ENCODE measurements around the gene PCLAF. TPM values are rescaled to one million over a fixed set of nuclear protein-coding genes. Genes with fewer than 3 reads are reported as not detected.
A peak's percentile ranks its signal among the peaks of the same experiment; 100 is the strongest.

PCLAF gene
- total RNA-seq (10 to 100 TPM in 1 of 9 donors, 1 to 10 TPM in 5, under 1 TPM in 2, not detected in 1; 0.32 to 11.9 (median 1.2) TPM), polyA plus RNA-seq (1 to 10 TPM; 1.6 to 4.3 (median 1.8) TPM)
- long read RNA-seq, donor 1, transcript PCLAF-202 (3 exons, 911 nt): minor isoform, 13 of 43 reads
- long read RNA-seq, donor 1, transcript PCLAF-201 (4 exons, 2,194 nt): major isoform, 26 of 43 reads
- long read RNA-seq, donor 1, partial matches to known transcripts: 0 of 43 reads
- long read RNA-seq, donor 1, other reads (novel, unspliced or antisense): 0 of 43 reads
- long read RNA-seq, donor 2, transcript PCLAF-201 (4 exons, 2,194 nt): major isoform, 7 of 11 reads
- long read RNA-seq, donor 2, partial matches to known transcripts: 0 of 11 reads
- long read RNA-seq, donor 2, other reads (novel, unspliced or antisense): 0 of 11 reads
- long read RNA-seq, donor 3, transcript PCLAF-201 (4 exons, 2,194 nt): major isoform, 9 of 10 reads
- long read RNA-seq, donor 3, partial matches to known transcripts: 0 of 10 reads
- long read RNA-seq, donor 3, other reads (novel, unspliced or antisense): 0 of 10 reads
- long read RNA-seq, donor 4, partial matches to known transcripts: 0 of 5 reads
- long read RNA-seq, donor 4, other reads (novel, unspliced or antisense): 1 of 5 reads
- long read RNA-seq, donor 5, partial matches to known transcripts: 0 of 1 reads
- long read RNA-seq, donor 5, other reads (novel, unspliced or antisense): 0 of 1 reads
- long read RNA-seq, donor 6, partial matches to known transcripts: 0 of 1 reads
- long read RNA-seq, donor 6, other reads (novel, unspliced or antisense): 1 of 1 reads
- long read RNA-seq, donor 7, transcript PCLAF-201 (4 exons, 2,194 nt): major isoform, 19 of 24 reads
- long read RNA-seq, donor 7, partial matches to known transcripts: 0 of 24 reads
- long read RNA-seq, donor 7, other reads (novel, unspliced or antisense): 0 of 24 reads
- long read RNA-seq, donor 8, transcript PCLAF-201 (4 exons, 2,194 nt): major isoform, 37 of 45 reads
- long read RNA-seq, donor 8, transcript PCLAF-202 (3 exons, 911 nt): minor isoform, 5 of 45 reads
- long read RNA-seq, donor 8, partial matches to known transcripts: 0 of 45 reads
- long read RNA-seq, donor 8, other reads (novel, unspliced or antisense): 0 of 45 reads
- long read RNA-seq, donor 9, transcript PCLAF-201 (4 exons, 2,194 nt): major isoform, 28 of 37 reads
- long read RNA-seq, donor 9, transcript PCLAF-202 (3 exons, 911 nt): minor isoform, 7 of 37 reads
- long read RNA-seq, donor 9, partial matches to known transcripts: 0 of 37 reads
- long read RNA-seq, donor 9, other reads (novel, unspliced or antisense): 0 of 37 reads
- long read RNA-seq, donor 10, transcript PCLAF-201 (4 exons, 2,194 nt): major isoform, 7 of 10 reads
- long read RNA-seq, donor 10, partial matches to known transcripts: 0 of 10 reads
- long read RNA-seq, donor 10, other reads (novel, unspliced or antisense): 0 of 10 reads

GRCh38 chr15:64381000-64381751 lies at the start of gene PCLAF:
Gene PCLAF (minus strand): TSS chr15:64381441. CDS start chr15:64381371, 70 bp downstream.
- TF ChIP-seq POLR2A (IDR thresholded peaks at IDR 0.05) (no peak), CTCF (IDR thresholded peaks at IDR 0.05) (no peak)
- peak within 1 kb of the TSS; percentile 14 to 54 (median 24) for H3K4me3 ChIP-seq
- no peak within 1 kb of the TSS for H3K27ac ChIP-seq
- 1 to 11% (median 1%) methylated on average over 26 to 38 of the region's 38 CpGs for WGBS, 4 donors
- H3K4me1 ChIP-seq (replicated peaks in 1 of 2): peaks cover 0 to 10% of the 10 kb centered on the region in 2 donors
- intact Hi-C loops (cut with DNase I): no loop called here
- H3K27me3 ChIP-seq: no peaks in the 10 kb centered on the region
- H3K9me3 ChIP-seq (replicated peaks in 1 of 3): no peaks in the 10 kb centered on the region
- peak; percentile 89 to 97 (median 95) for DNase-seq
- H3K36me3 ChIP-seq (replicated peaks in 1 of 2): no peaks in the 10 kb centered on the region

GRCh38 chr15:64430000-64430735 lies 48.9 kb upstream of the PCLAF start:
- Histone ChIP-seq H3K36me3 (replicated peaks in 1 of 2) (peaks cover 0 to 17% of the 10 kb centered on the region in 2 donors), H3K27me3 (no peaks in the 10 kb centered on the region), H3K4me1 (replicated peaks in 1 of 2) (peaks cover 13 to 18% of the 10 kb centered on the region in 2 donors), H3K9me3 (replicated peaks in 1 of 3) (no peaks in the 10 kb centered on the region), H3K27ac (peak overlapping the region in 4 of 5 donors; percentile 38 to 56 (median 48)), H3K4me3 (no peak overlapping the region)
- intact Hi-C loops (cut with DNase I): loop anchor here in 1 of 2 donors (5.0 kb wide), 1 partner anchor 252 kb away; no protein-coding TSS in a partner anchor
- peak in 5 of 7 donors; percentile 11 to 60 (median 30) for DNase-seq
- TF ChIP-seq CTCF (IDR thresholded peaks at IDR 0.05) (no peak), POLR2A (IDR thresholded peaks at IDR 0.05) (no peak)
- 14 to 18% (median 16%) methylated on average over 3 of the region's 3 CpGs for WGBS, 4 donors

GRCh38 chr15:64429448-64429847 lies 48.2 kb upstream of the PCLAF start:
- Histone ChIP-seq H3K27ac (peak overlapping the region in 2 of 5 donors; percentile 38 to 56), H3K27me3 (no peaks in the 10 kb centered on the region), H3K4me3 (no peak overlapping the region), H3K9me3 (replicated peaks in 1 of 3) (no peaks in the 10 kb centered on the region), H3K4me1 (replicated peaks in 1 of 2) (peaks cover 13 to 18% of the 10 kb centered on the region in 2 donors), H3K36me3 (replicated peaks in 1 of 2) (peaks cover 0 to 24% of the 10 kb centered on the region in 2 donors)
- DNase-seq: no peak
- TF ChIP-seq POLR2A (IDR thresholded peaks at IDR 0.05): no peak
- TF ChIP-seq CTCF (IDR thresholded peaks at IDR 0.05): no peak
- intact Hi-C loops (cut with DNase I): loop anchor here in 1 of 2 donors (5.0 kb wide), 1 partner anchor 253 kb away; no protein-coding TSS in a partner anchor
